GF-D8 (cell line): ENCODE results near the gene ADAT3.

Experiments
- DNase-seq: peaks from one replicate; lab custom pipeline; 2025; lab: John Stamatoyannopoulos, UW

ADAT3 gene

GRCh38 chr19:1938071-1938470 is 32.9 kb downstream of the ADAT3 start:
- no peak for DNase-seq

- no peak for DNase-seq
These were observed 36.2 kb downstream of the ADAT3 start, which contains the start of gene CSNK1G2 for GRCh38 chr19:1941146-1942077. Gene CSNK1G2 (plus strand): TSS chr19:1941172. CDS start chr19:1969773, 28,601 bp downstream.

GRCh38 chr19:1942078-1942933 is 37.1 kb downstream of the ADAT3 start:
- peak; percentile 53 for DNase-seq

GRCh38 chr19:1942934-1943555 is 37.8 kb downstream of the ADAT3 start:
- peak; percentile 10 for DNase-seq

- no peak for DNase-seq
These were observed 38.5 kb downstream of the ADAT3 start for GRCh38 chr19:1943661-1944087.

GRCh38 chr19:1944088-1944915 is 39.1 kb downstream of the ADAT3 start:
- DNase-seq = no peak

- no peak for DNase-seq
These were observed 39.8 kb downstream of the ADAT3 start for GRCh38 chr19:1944916-1945561.

GRCh38 chr19:1945899-1946298 is 40.7 kb downstream of the ADAT3 start:
- no peak for DNase-seq

GRCh38 chr19:1947651-1948209 is 42.5 kb downstream of the ADAT3 start:
- no peak for DNase-seq

GRCh38 chr19:1949304-1950101 is 44.3 kb downstream of the ADAT3 start:
- DNase-seq = no peak

- no peak for DNase-seq
These were observed 45.4 kb downstream of the ADAT3 start for GRCh38 chr19:1950640-1951039.

GRCh38 chr19:1952635-1953034 is 47.4 kb downstream of the ADAT3 start:
- DNase-seq = no peak

- DNase-seq = no peak
These were observed 47.8 kb downstream of the ADAT3 start for GRCh38 chr19:1953037-1953436.

GRCh38 chr19:1953441-1954094 is 48.4 kb downstream of the ADAT3 start:
- no peak for DNase-seq

GRCh38 chr19:1954532-1954933 is 49.3 kb downstream of the ADAT3 start:
- DNase-seq = no peak

- DNase-seq = no peak
These were observed 50.2 kb downstream of the ADAT3 start for GRCh38 chr19:1955171-1956121.

- DNase-seq = no peak
These were observed 50.9 kb downstream of the ADAT3 start for GRCh38 chr19:1956122-1956494.
